ENCODE measurements around the gene LPIN1.

- TF ChIP-seq CTCF (IDR thresholded peaks at IDR 0.05 in 8 of 11, conservative IDR thresholded peaks at IDR 0.05 in 3 of 11) (no peak), POLR2A (IDR thresholded peaks at IDR 0.05) (no peak)
Observed at GRCh38 chr2:11863103-11863502, 116.7 kb downstream of the LPIN1 start.
